Activated CD4-positive, alpha-beta T cell treated with anti-CD3 and anti-CD28 coated beads, Interleukin-2, Interleukin-6, amounts not matched to agents 100 ng/mL and 50 ng/mL, durations not matched to agents 16 hours and 8 hours (primary cell): ENCODE results near the gene AUTS2.

Experiments
- DNase-seq: peaks from one replicate; pipeline ENCODE4 v3.0.0-alpha.2; 2020

Gene AUTS2

DNA sequence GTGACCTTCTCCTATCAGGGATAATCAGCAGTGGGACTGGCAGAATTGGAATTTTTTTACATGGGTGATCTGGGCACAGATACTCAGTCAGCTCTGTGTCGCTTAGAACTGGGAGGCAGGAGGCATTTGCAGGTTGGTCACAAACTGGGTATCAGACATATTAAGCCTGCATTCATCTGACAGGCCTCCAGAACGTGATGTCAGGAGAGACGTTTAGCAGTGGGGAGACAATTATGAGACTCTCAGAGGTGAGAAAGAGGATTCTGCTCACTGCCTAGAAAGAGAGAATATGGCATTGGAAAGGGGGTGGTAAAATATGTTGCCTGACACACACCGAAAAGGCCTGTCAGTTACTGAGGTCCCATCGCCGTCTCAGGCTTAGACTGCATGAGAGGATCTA lies 816.1 kb downstream of the AUTS2 start:
- no peak for DNase-seq

DNA sequence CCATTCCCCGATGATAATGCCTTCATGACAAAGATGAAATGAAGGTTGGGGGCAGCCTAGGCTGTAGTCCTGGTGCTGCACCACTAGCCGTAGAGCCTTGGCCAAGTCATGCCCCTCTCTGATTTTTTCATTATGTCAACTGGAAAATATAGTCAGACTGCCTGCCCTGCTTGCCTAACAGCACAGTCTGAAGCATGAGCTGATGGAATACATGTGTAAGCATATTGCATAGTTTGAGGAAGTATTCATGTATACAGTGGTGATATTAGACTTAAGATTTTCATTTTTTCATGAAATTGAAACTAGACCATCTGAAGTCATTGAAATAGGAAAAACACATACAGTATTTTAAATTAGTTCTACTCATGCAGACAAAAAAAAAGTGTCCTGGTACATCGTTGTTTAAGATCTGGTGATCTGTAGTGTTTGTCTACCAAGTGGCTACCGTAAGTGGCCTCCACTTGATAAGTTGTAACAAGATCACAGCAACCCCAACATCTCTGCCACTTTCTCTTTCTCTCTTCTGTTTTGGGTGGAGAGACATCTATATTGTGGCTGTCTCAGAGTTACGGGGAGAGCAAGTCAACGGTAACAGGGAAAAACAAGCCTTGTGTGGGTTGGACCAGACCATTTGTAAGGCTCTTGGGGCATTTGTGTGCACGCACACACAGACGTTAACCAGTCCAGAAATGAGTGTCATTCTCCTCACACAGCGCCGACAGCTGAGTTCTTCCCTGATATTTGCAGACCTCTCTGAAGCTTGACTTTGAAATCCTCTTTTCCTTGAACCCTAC lies 817.1 kb downstream of the AUTS2 start:
- DNase-seq: no peak

GRCh38 chr7:70416347-70416985 lies 818.2 kb downstream of the AUTS2 start:
- DNase-seq: no peak

GRCh38 chr7:70416986-70417655 lies 818.8 kb downstream of the AUTS2 start:
- DNase-seq: no peak

- no peak for DNase-seq
Observed at GRCh38 chr7:70419526-70420380, 821.5 kb downstream of the AUTS2 start.

DNA sequence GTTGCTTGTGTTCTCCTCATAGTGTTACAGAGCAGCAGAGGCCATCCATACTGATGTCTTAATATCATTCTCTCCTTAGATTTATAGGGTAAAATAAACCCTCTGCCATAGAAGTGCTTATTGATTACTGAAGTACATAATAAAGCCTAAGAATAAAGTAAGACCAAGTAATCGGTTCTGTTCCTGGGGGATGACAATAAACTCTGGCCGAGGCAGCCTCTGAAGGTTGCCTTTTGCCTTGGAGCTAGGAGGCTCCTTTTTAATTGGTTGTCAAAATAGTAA lies 822.0 kb downstream of the AUTS2 start:
- DNase-seq: no peak

DNA sequence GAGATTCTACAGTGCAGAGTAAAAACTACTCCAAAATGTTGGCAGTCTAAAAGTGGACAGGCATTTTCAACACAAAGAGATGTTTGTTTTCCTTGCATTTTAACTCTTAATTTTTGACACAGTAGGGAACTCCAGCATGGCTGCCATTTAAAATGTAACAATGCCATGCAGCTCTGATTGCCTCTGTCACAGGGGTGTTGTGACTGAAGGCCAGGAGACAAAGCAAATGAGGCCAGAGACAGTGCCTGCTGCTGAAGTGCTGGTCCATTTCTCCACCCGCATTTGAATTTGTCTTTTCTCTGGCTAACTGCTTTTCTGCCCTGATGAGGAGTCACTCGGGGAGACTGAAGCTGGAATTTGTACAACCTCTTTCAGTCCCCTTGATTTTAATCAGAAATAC lies 823.0 kb downstream of the AUTS2 start:
- DNase-seq: no peak

- no peak for DNase-seq
Observed at GRCh38 chr7:70426249-70426880, 828.1 kb downstream of the AUTS2 start.

- DNase-seq: no peak
Observed at GRCh38 chr7:70432567-70433001, 834.3 kb downstream of the AUTS2 start.

DNA sequence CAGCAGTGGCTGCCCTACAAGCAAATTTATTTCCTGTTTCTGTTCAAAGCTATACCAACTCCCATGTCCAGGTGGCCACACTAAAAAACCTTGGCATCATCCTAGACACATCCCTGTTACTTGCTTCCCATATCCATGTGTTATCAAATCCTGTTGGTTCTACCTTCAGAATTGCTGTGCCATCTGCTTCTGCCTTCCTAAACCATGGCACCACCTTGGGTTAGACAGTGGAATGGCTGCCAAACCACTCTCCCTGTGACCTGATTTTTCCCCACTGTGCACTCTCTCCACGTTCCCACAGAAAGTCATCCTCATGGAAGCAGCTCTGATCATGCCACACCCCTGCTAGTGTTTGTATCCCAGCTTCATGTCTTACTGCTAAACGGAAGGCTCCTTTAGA lies 836.1 kb downstream of the AUTS2 start:
- no peak for DNase-seq

DNA sequence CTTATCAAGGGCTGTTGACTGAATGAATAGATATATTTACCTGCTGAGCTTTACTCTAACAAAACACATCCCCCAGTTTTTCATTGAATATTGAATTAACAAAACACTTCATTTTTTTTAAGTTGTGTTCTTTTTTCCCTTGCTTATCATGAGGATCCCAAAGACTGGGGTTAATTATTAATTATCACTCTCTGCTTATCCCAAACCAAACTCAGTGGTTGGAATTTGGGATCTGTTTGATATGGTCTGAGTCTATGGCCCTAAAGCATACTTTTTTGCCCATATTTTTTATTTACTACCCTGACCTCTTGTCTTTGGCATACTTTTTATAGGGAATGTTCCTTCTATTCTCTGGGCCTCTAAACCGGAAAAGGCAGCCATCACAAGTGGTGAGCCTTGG lies 836.5 kb downstream of the AUTS2 start:
- no peak for DNase-seq

- no peak for DNase-seq
Observed at GRCh38 chr7:70435634-70436033, 837.4 kb downstream of the AUTS2 start.

DNA sequence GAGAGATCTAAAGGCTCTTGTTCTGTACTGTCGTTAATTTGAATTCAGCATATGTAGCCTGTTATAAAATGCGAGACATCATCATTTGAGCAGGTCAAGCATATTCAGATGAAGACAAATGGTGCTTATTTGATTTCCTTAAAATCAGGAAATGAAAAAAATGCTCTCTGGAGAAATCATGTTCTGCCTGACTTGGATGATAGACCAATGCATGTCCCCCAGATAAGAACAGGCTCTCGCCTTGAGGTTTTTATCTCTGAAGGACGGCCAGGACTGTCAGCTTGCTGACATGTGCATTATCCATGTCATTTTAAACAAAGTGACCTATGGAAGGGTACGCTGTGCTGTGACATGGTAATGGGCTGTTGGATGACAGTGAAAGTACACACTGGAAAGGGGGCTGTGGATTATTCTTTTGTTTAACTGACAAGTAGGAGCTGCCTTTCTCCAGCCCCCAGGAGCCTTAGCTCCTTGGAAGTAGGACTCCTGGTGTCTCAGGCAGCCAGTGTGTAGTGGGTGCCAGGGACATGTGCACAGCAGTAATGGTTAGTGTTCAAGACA lies 838.6 kb downstream of the AUTS2 start:
- DNase-seq: no peak

DNA sequence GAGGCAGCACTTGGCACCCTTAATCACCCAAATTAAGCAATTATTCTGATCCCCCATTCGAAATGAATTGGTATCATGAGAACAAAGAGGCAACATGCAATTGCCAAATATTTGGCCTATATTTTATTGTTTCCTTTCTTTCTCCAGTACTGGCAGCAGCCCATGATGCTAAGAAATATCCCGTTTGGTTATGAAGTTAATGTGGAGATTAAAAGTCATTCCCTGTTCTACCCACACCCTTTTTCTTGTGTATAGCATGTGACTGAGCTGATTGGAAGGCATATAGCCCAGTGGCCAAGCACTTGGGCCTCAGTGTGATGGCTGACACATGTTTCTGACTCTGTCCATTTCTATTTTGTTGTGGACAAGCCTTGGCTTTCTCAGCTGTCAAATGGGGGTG lies 841.4 kb downstream of the AUTS2 start:
- DNase-seq: no peak

- no peak for DNase-seq
Observed at GRCh38 chr7:70446448-70447143, 848.3 kb downstream of the AUTS2 start.

GRCh38 chr7:70448312-70448906 lies 850.1 kb downstream of the AUTS2 start:
- no peak for DNase-seq

DNA sequence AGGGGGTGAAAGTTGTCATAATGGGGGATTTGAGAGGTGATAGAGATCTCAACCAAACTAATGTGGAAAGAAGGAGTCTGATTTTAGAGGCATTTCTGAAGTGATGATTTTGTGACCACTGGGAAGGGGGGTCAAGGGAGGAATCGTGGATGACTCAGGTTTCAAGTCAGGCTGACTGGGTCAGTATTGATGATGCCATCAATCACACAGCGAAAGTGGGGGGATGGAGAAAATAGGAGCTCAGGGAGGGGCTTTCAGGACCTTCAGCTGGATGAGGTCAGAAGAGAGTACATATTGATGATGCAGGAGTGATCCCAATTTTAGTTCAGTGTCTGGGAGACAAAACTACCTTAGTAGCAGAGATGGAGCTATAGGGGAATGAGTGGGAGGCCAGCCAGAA lies 852.5 kb downstream of the AUTS2 start:
- no peak for DNase-seq

DNA sequence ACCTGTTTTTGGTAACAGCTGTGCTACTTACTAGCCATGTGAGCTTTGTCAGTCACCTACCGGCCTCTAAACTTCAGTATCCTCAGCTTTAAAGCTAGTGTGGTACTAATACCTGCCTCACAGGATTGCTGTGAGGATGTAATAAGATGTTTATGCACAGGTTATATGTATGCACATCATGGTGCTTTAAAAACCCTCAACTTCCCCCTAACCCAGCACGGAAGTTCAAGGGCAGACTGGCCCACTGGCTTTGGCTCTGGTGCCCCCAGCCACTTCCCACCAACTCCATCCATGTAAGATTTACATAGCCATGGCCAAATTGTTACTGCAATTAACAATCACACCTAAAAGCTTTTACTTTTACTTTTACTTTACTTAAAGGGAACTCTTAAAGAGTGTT lies 857.6 kb downstream of the AUTS2 start:
- no peak for DNase-seq

GRCh38 chr7:70456719-70457118 lies 858.4 kb downstream of the AUTS2 start:
- no peak for DNase-seq

GRCh38 chr7:70457482-70457881 lies 859.2 kb downstream of the AUTS2 start:
- DNase-seq: no peak

- no peak for DNase-seq
Observed at GRCh38 chr7:70457883-70458680, 859.8 kb downstream of the AUTS2 start.
